ENCODE results near the gene ANTXR2. TPM values are rescaled to one million over a fixed set of nuclear protein-coding genes. Genes with fewer than 3 reads are reported as not detected.

The ANTXR2 gene
- total and polyA plus RNA-seq, 2 donors (not counting 1 experiment from before 2014, with no cell fraction given), result 85.3 to 135 TPM

- H3K4me2 ChIP-seq (ENCODE audit: extremely low read depth, insufficient read depth, low read length), result no peak overlapping the region
- no peaks in the 10 kb centered on the region for H3K36me3 ChIP-seq (ENCODE audit: control insufficient read depth, insufficient read depth, low read length)
- H3K4me1 ChIP-seq (ENCODE audit: control insufficient read depth, extremely low read depth, insufficient read depth, low read length), result peaks cover 5% of the 10 kb centered on the region
- H3K9me3 ChIP-seq (ENCODE audit: control insufficient read depth, insufficient read depth, low read depth, low read length), result no peaks in the 10 kb centered on the region
- TF ChIP-seq CTCF (conservative IDR thresholded peaks at IDR 0.05 in 1 of 2, IDR thresholded peaks at IDR 0.05 in 1 of 2; ENCODE audit: low read depth in 1 of 2, low read length in 2 of 2), result no peak
- TF ChIP-seq EZH2 (IDR thresholded peaks at IDR 0.05; ENCODE audit: low read length, missing control alignments), result no peak
- no peak overlapping the region for H2AFZ ChIP-seq (ENCODE audit: low read length)
- no peaks in the 10 kb centered on the region for H3K27me3 ChIP-seq (ENCODE audit: control insufficient read depth, insufficient read depth, low read length)
- H3K9ac ChIP-seq (ENCODE audit: insufficient read depth, low read length), result no peak overlapping the region
- no peak for DNase-seq (ENCODE audit: low read depth in 2 of 2)
- H3K79me2 ChIP-seq (ENCODE audit: control insufficient read depth, insufficient read depth, low read length), result no peaks in the 10 kb centered on the region
- no peak overlapping the region for H3K4me3 ChIP-seq (replicated peaks in 1 of 4; ENCODE audit: control extremely low read depth in 1 of 4, insufficient read depth in 1 of 4, low read depth in 3 of 4, low read length in 4 of 4)
- H4K20me1 ChIP-seq (ENCODE audit: control insufficient read depth, extremely low read depth, insufficient read depth, low read length), result no peaks in the 10 kb centered on the region
- no peak overlapping the region for H3K27ac ChIP-seq (ENCODE audit: insufficient read depth, low read length)
Measured at GRCh38 chr4:80093563-80093962, 20.5 kb upstream of the ANTXR2 start.

GRCh38 chr4:80092847-80093246 is 19.8 kb upstream of the ANTXR2 start:
- Histone ChIP-seq H2AFZ (ENCODE audit: low read length) (no peak overlapping the region), H4K20me1 (ENCODE audit: control insufficient read depth, extremely low read depth, insufficient read depth, low read length) (no peaks in the 10 kb centered on the region), H3K27me3 (ENCODE audit: control insufficient read depth, insufficient read depth, low read length) (no peaks in the 10 kb centered on the region), H3K36me3 (ENCODE audit: control insufficient read depth, insufficient read depth, low read length) (no peaks in the 10 kb centered on the region), H3K9me3 (ENCODE audit: control insufficient read depth, insufficient read depth, low read depth, low read length) (no peaks in the 10 kb centered on the region), H3K27ac (ENCODE audit: insufficient read depth, low read length) (no peak overlapping the region), H3K4me3 (replicated peaks in 1 of 4; ENCODE audit: control extremely low read depth in 1 of 4, insufficient read depth in 1 of 4, low read depth in 3 of 4, low read length in 4 of 4) (no peak overlapping the region), H3K79me2 (ENCODE audit: control insufficient read depth, insufficient read depth, low read length) (no peaks in the 10 kb centered on the region), H3K4me1 (ENCODE audit: control insufficient read depth, extremely low read depth, insufficient read depth, low read length) (peaks cover 5% of the 10 kb centered on the region), H3K4me2 (ENCODE audit: extremely low read depth, insufficient read depth, low read length) (no peak overlapping the region), H3K9ac (ENCODE audit: insufficient read depth, low read length) (no peak overlapping the region)
- TF ChIP-seq EZH2 (IDR thresholded peaks at IDR 0.05; ENCODE audit: low read length, missing control alignments) (no peak), CTCF (conservative IDR thresholded peaks at IDR 0.05 in 1 of 2, IDR thresholded peaks at IDR 0.05 in 1 of 2; ENCODE audit: low read depth in 1 of 2, low read length in 2 of 2) (no peak)
- DNase-seq (ENCODE audit: low read depth in 2 of 2), result no peak

- no peaks in the 10 kb centered on the region for H4K20me1 ChIP-seq (ENCODE audit: control insufficient read depth, extremely low read depth, insufficient read depth, low read length)
- no peaks in the 10 kb centered on the region for H3K9me3 ChIP-seq (ENCODE audit: control insufficient read depth, insufficient read depth, low read depth, low read length)
- TF ChIP-seq EZH2 (IDR thresholded peaks at IDR 0.05; ENCODE audit: low read length, missing control alignments) (no peak), CTCF (conservative IDR thresholded peaks at IDR 0.05 in 1 of 2, IDR thresholded peaks at IDR 0.05 in 1 of 2; ENCODE audit: low read depth in 1 of 2, low read length in 2 of 2) (no peak)
- H3K27ac ChIP-seq (ENCODE audit: insufficient read depth, low read length), result no peak overlapping the region
- H3K4me2 ChIP-seq (ENCODE audit: extremely low read depth, insufficient read depth, low read length), result no peak overlapping the region
- H3K36me3 ChIP-seq (ENCODE audit: control insufficient read depth, insufficient read depth, low read length), result no peaks in the 10 kb centered on the region
- H3K27me3 ChIP-seq (ENCODE audit: control insufficient read depth, insufficient read depth, low read length), result no peaks in the 10 kb centered on the region
- DNase-seq (ENCODE audit: low read depth in 2 of 2), result no peak
- no peaks in the 10 kb centered on the region for H3K79me2 ChIP-seq (ENCODE audit: control insufficient read depth, insufficient read depth, low read length)
- H2AFZ ChIP-seq (ENCODE audit: low read length), result no peak overlapping the region
- no peak overlapping the region for H3K9ac ChIP-seq (ENCODE audit: insufficient read depth, low read length)
- peaks cover 5% of the 10 kb centered on the region for H3K4me1 ChIP-seq (ENCODE audit: control insufficient read depth, extremely low read depth, insufficient read depth, low read length)
- no peak overlapping the region for H3K4me3 ChIP-seq (replicated peaks in 1 of 4; ENCODE audit: control extremely low read depth in 1 of 4, insufficient read depth in 1 of 4, low read depth in 3 of 4, low read length in 4 of 4)
Measured at GRCh38 chr4:80092088-80092487, 19.1 kb upstream of the ANTXR2 start.

All from fibroblast of lung (primary cell).